Endothelial cell of umbilical vein (primary cell): Measurements from ENCODE around the gene GPR50.

ENCODE experiments used
- EZH2 ChIP-seq: IDR thresholded peaks from 2 replicates; pipeline ENCODE4 v1.6.1; 2012; ENCODE audit warnings: borderline replicate concordance, low read depth, mild to moderate bottlenecking, moderate library complexity, low read length, inconsistent platforms; ENCODE audit not compliant: severe bottlenecking
- POLR2A ChIP-seq: IDR thresholded peaks from 2 replicates; pipeline ENCODE4 v1.6.1; 2012; ENCODE audit warnings: low read depth, mild to moderate bottlenecking, control low read depth, low read length
- POLR2AphosphoS5 ChIP-seq: IDR thresholded peaks from 2 replicates; pipeline ENCODE4 v1.6.1; 2012; ENCODE audit warnings: low read depth, mild to moderate bottlenecking, control low read depth, low read length, moderate library complexity; ENCODE audit not compliant: insufficient read depth
- TF ChIP-seq, protein P1 (sequence below), 2 donors: IDR thresholded peaks; 1 replicate in 1 of 2; 2 replicates in 1 of 2; pipeline ENCODE4 v1.5.1; 2011; ENCODE audit warnings: low read length in 2 of 2, mild to moderate bottlenecking in 2 of 2, moderate library complexity in 2 of 2, control low read depth in 1 of 2, inconsistent platforms in 1 of 2, low read depth in 1 of 2; ENCODE audit not compliant: insufficient read depth in 1 of 2; ENCODE audit errors: extremely low read depth in 1 of 2
- TF ChIP-seq, protein P2 (sequence below): IDR thresholded peaks from 2 replicates; pipeline ENCODE4 v1.6.1; 2011; ENCODE audit not compliant: insufficient read depth, insufficient read length

DNA sequence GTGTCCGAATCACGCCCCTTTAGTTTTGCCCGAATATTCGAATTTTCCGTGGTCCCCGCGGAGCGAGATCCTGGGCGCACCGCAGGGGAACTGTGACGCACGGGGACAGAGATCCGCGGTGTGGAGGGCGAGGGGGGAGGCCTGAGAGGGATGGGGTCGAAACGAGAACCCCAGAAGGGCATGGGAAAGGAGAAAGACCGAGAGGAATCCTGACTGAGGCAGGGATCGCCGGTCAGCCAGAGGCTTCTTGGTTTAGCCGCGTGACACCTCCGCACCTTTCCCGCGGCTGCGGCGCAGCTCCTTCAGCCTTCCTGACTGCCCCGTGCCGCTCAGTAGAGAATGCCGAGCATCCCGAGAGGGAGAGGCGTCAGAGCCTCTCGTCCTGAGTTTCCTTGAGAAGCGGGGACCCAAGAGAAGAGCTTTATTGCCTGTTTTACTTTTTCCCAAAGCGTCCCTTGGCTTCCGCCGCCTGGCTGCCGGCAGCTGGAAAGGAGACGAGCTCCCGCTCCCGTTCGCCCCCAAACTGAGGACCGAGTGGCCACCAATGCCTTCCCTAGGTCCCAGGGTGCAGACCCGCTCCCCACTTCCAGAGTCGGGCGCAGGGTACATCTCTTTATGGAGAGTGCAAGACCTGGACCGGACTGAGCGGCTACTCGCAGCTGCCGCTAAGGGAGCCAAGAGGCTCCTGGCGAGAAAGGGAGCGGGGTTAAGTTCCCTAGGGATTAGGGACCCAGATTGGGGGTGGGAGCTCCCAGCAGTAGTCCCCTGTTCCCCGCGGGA, 911 bp upstream of the GPR50 start:
- TF ChIP-seq, protein P1, sequence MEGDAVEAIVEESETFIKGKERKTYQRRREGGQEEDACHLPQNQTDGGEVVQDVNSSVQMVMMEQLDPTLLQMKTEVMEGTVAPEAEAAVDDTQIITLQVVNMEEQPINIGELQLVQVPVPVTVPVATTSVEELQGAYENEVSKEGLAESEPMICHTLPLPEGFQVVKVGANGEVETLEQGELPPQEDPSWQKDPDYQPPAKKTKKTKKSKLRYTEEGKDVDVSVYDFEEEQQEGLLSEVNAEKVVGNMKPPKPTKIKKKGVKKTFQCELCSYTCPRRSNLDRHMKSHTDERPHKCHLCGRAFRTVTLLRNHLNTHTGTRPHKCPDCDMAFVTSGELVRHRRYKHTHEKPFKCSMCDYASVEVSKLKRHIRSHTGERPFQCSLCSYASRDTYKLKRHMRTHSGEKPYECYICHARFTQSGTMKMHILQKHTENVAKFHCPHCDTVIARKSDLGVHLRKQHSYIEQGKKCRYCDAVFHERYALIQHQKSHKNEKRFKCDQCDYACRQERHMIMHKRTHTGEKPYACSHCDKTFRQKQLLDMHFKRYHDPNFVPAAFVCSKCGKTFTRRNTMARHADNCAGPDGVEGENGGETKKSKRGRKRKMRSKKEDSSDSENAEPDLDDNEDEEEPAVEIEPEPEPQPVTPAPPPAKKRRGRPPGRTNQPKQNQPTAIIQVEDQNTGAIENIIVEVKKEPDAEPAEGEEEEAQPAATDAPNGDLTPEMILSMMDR (IDR thresholded peaks at IDR 0.05; ENCODE audit: extremely low read depth in 1 of 2, insufficient read depth in 1 of 2, low read depth in 1 of 2, low read length in 2 of 2) = no peak
- peak; percentile 27 for TF ChIP-seq EZH2
- no peak for TF ChIP-seq POLR2AphosphoS5
- no peak for TF ChIP-seq POLR2A
- TF ChIP-seq, protein P2, sequence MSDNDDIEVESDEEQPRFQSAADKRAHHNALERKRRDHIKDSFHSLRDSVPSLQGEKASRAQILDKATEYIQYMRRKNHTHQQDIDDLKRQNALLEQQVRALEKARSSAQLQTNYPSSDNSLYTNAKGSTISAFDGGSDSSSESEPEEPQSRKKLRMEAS = no peak
